IgD-negative memory B cell (primary cell): ENCODE measurements around the gene SORD. TPM values are rescaled to one million over a fixed set of nuclear protein-coding genes. Genes with fewer than 3 reads are reported as not detected.

Experiments used
- H3K27ac Mint-ChIP-seq, 3 donors: one replicate each; pipeline ENCODE4 v1.8.0; 2020 to 2022; ENCODE audit warnings: mild to moderate bottlenecking in 3 of 3, mixed read lengths in 3 of 3, moderate library complexity in 1 of 3
- H3K27me3 Mint-ChIP-seq: one replicate; pipeline ENCODE4 v1.8.0; 2021; ENCODE audit warnings: mixed read lengths
- H3K36me3 Mint-ChIP-seq: one replicate; pipeline ENCODE4 v1.8.0; 2020; ENCODE audit warnings: mild to moderate bottlenecking, mixed read lengths
- H3K4me1 Mint-ChIP-seq, 3 donors: one replicate each; pipeline ENCODE4 v1.8.0; 2020 to 2022; ENCODE audit warnings: mixed read lengths in 3 of 3, mild to moderate bottlenecking in 1 of 3
- H3K4me3 Mint-ChIP-seq, 4 donors: one replicate each; pipeline ENCODE4 v1.8.0; 2020 to 2022; ENCODE audit warnings: mild to moderate bottlenecking in 4 of 4, mixed read lengths in 4 of 4, moderate library complexity in 3 of 4
- H3K9me3 Mint-ChIP-seq, 3 donors: one replicate each; pipeline ENCODE4 v1.8.0; 2020 to 2021; ENCODE audit warnings: mixed read lengths in 3 of 3, mild to moderate bottlenecking in 1 of 3
- polyA plus RNA-seq: library from polyadenylated mRNA; unstranded; fragments of 300-500 nt; fragmentation: Illumina TruSeq; gene quantifications from one replicate; pipeline ENCODE4 v1.2.3, GENCODE V29; 2021

Gene SORD
- polyA plus RNA-seq, 1 donor from 2014 or later: 20.3 TPM

DNA sequence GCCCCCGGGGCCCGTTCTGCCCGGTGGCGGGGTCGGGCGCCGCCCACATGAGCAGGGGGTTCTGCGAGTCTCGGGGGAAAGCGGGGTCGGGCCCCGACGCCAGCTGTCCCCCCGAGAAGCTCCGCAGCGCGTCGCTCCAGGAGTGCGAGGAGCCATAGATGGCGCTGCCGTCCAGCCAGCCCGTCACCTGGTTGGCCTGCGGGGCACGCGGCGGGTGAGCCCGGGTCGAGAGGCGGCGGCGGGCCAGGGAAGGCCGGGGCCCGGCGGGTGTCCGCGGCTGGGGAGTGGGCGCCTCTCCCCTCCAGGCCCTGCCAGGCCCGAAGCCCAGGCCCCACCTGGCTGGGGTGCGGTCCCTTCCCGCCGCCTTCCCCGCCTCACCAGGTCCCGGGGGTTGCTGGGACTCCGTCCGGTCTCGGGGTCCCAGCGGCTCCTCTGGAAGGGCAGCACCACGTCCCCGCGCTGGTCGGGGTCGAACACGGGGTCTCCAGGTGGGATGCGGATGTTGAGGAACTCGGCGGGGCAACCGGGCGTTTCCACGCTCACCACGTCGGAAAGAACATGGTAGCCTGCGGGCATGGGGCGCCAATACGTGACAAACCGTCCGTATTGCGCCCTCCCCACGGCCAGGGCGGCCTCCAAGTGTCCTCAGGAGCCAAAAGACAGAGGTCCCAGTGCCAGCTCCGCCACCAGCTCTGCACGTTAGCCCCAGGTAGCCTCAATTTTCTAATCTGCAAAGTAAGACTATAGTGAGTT lies 88.6 kb downstream of the SORD start:
- H3K4me3 Mint-ChIP-seq: peak overlapping the region; percentile 30 to 91 (median 50)
- peaks cover 63% of the 10 kb centered on the region for H3K27me3 Mint-ChIP-seq
- H3K9me3 Mint-ChIP-seq: no peaks in the 10 kb centered on the region
- no peaks in the 10 kb centered on the region for H3K36me3 Mint-ChIP-seq
- H3K27ac Mint-ChIP-seq: peak overlapping the region in 1 of 3 donors; percentile 74
- H3K4me1 Mint-ChIP-seq: peaks cover 13 to 26% (median 14%) of the 10 kb centered on the region in 3 donors

DNA sequence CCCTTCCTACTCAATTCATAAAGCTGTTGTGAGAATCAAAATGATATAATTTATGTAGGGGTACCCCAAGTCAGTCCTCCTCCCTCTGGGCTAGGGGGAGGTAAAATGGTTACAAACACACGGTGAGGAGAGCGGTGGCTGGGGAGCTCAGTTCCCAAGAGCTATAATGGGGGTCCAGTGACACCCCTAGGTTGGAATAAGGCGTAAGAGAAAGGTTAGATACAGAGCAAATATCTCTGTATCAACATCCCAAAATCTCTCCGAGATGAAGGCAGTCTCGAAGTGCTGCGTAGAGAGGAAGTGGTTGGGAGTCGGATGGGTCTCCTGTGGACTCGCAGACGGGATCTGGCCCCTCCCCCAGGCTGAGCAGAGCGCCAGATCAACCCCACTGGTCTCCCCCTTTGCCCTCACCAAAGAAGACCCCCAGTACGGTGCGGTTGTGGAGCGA lies 89.2 kb downstream of the SORD start:
- H3K4me1 Mint-ChIP-seq: peaks cover 13 to 29% (median 15%) of the 10 kb centered on the region in 3 donors
- peak overlapping the region in 1 of 3 donors; percentile 74 for H3K27ac Mint-ChIP-seq
- H3K36me3 Mint-ChIP-seq: no peaks in the 10 kb centered on the region
- H3K4me3 Mint-ChIP-seq: peak overlapping the region; percentile 30 to 91 (median 58)
- peaks cover 66% of the 10 kb centered on the region for H3K27me3 Mint-ChIP-seq
- no peaks in the 10 kb centered on the region for H3K9me3 Mint-ChIP-seq

GRCh38 chr15:45112591-45113379 lies 89.8 kb downstream of the SORD start:
- no peak overlapping the region for H3K27ac Mint-ChIP-seq
- peaks cover 15 to 33% (median 17%) of the 10 kb centered on the region in 3 donors for H3K4me1 Mint-ChIP-seq
- H3K9me3 Mint-ChIP-seq: no peaks in the 10 kb centered on the region
- H3K36me3 Mint-ChIP-seq: no peaks in the 10 kb centered on the region
- peaks cover 72% of the 10 kb centered on the region for H3K27me3 Mint-ChIP-seq
- H3K4me3 Mint-ChIP-seq: peak overlapping the region; percentile 30 to 91 (median 60)

- Mint-ChIP-seq H3K4me3 (peak overlapping the region; percentile 20 to 82 (median 74)), H3K9me3 (no peaks in the 10 kb centered on the region), H3K27ac (peak overlapping the region in 1 of 3 donors; percentile 36), H3K4me1 (peaks cover 20 to 35% (median 20%) of the 10 kb centered on the region in 3 donors), H3K36me3 (no peaks in the 10 kb centered on the region), H3K27me3 (peaks cover 77% of the 10 kb centered on the region)
Measured at GRCh38 chr15:45113380-45113990, 90.5 kb downstream of the SORD start.

DNA sequence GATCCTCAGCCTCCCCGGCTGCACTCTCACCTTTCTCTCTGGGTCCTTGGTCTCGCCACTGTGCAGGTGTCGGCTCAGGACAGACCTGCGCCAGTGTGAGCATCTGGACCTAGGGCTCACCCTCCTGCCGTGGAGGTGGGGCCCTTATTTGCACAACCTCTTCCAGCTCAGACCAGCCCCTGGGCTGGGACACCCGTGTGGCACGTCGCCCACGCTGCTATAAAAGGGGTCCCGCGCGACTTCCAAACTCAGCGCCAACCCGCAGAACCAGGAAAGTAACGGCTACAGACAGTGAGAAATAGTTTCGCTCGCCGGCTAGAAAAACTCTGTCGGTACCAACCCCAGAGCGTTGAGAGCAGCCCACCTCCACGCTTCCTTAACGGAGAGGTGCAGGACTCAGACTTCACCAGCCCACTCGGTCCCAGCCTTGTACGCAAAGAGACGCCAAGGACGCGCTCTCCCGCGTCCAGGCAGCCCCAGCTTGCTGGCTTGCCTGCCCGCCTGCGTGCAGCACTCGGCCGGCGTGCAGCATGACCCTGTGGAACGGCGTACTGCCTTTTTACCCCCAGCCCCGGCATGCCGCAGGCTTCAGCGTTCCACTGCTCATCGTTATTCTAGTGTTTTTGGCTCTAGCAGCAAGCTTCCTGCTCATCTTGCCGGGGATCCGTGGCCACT lies 91.2 kb downstream of the SORD start, which contains the start of the genes DUOX2 and DUOXA2:
DUOX2 (minus strand) TSS at position 97 of the 675 bp plus-strand sequence. CDS start 761 bp downstream, outside the sequence.
DUOXA2 (plus strand) TSS at position 251 of the 675 bp plus-strand sequence; CDS start at position 531, 280 bp downstream.
- H3K4me3 Mint-ChIP-seq: peak within 1 kb of the TSS; percentile 60 to 82 (median 74)
- H3K27me3 Mint-ChIP-seq: peaks cover 73% of the 10 kb centered on the region
- peak within 1 kb of the TSS in 1 of 3 donors; percentile 36 for H3K27ac Mint-ChIP-seq
- peaks cover 20 to 35% (median 20%) of the 10 kb centered on the region in 3 donors for H3K4me1 Mint-ChIP-seq
- H3K9me3 Mint-ChIP-seq: no peaks in the 10 kb centered on the region
- H3K36me3 Mint-ChIP-seq: no peaks in the 10 kb centered on the region

DNA sequence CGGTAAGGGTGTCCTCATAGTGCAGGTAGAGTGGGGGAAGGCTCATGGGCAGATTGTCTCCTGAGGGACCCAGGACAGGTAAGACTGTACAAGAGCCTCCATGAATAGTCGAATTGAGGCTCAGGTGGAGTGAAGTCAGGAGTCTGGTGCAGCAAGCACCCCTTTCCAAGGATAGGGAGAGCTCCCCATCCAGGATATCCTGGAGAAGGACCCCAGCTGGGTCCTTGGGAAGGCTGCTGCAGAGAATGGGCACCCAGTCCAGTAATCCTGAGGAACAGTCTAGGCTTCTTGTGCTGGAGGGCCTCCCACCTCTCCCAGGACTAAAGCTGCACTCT lies 91.7 kb downstream of the SORD start:
- peak overlapping the region; percentile 60 to 82 (median 74) for H3K4me3 Mint-ChIP-seq

GRCh38 chr15:45115312-45115820 lies 92.4 kb downstream of the SORD start:
- Mint-ChIP-seq H3K4me1 (peaks cover 20 to 35% (median 20%) of the 10 kb centered on the region in 3 donors), H3K9me3 (no peaks in the 10 kb centered on the region), H3K27me3 (peaks cover 63% of the 10 kb centered on the region), H3K4me3 (peak overlapping the region in 2 of 4 donors; percentile 27 to 57), H3K27ac (no peak overlapping the region), H3K36me3 (no peaks in the 10 kb centered on the region)

More for the DNA sequence above, 91.7 kb downstream of the SORD start:
- Mint-ChIP-seq H3K27me3 (peaks cover 68% of the 10 kb centered on the region), H3K36me3 (no peaks in the 10 kb centered on the region), H3K27ac (no peak overlapping the region), H3K4me1 (peaks cover 20 to 35% (median 20%) of the 10 kb centered on the region in 3 donors), H3K9me3 (no peaks in the 10 kb centered on the region)

- H3K4me1 Mint-ChIP-seq: peaks cover 20 to 35% (median 24%) of the 10 kb centered on the region in 3 donors
- H3K27me3 Mint-ChIP-seq: peaks cover 65% of the 10 kb centered on the region
- H3K27ac Mint-ChIP-seq: no peak overlapping the region
- peak overlapping the region in 3 of 4 donors; percentile 52 to 84 (median 52) for H3K4me3 Mint-ChIP-seq
- H3K36me3 Mint-ChIP-seq: no peaks in the 10 kb centered on the region
- H3K9me3 Mint-ChIP-seq: no peaks in the 10 kb centered on the region
Measured at GRCh38 chr15:45116006-45116481, 93.0 kb downstream of the SORD start.

GRCh38 chr15:45116482-45117307 lies 93.7 kb downstream of the SORD start:
- H3K27me3 Mint-ChIP-seq: peaks cover 65% of the 10 kb centered on the region
- H3K4me3 Mint-ChIP-seq: peak overlapping the region; percentile 52 to 84 (median 76)
- H3K9me3 Mint-ChIP-seq: no peaks in the 10 kb centered on the region
- H3K27ac Mint-ChIP-seq: no peak overlapping the region
- peaks cover 20 to 35% (median 24%) of the 10 kb centered on the region in 3 donors for H3K4me1 Mint-ChIP-seq
- no peaks in the 10 kb centered on the region for H3K36me3 Mint-ChIP-seq

DNA sequence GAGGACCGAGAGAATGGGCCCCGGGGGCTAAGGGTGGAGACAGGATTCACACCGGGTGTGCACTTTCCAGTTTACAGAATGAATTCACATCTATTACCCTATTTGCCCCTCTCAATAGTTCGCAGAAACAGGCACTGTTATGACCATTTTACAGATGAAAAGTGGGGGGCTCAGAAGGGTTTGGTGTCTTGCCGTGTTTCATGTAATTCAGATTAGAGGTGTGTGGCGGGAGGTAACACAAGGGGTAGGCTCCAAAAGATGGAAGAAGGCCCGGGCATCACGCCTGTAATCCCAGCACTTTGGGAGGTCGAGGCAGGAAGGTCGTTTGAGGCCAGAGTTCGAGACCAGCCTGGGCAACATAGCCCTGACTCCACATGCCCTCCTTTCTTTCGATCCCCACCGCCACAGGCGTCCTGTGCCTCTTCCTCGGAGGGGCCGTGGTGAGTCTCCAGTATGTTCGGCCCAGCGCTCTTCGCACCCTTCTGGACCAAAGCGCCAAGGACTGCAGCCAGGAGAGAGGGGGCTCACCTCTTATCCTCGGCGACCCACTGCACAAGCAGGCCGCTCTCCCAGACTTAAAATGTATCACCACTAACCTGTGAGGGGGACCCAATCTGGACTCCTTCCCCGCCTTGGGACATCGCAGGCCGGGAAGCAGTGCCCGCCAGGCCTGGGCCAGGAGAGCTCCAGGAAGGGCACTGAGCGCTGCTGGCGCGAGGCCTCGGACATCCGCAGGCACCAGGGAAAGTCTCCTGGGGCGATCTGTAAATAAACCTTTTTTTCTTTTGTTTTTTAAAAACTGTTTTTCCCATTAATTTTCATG lies 94.5 kb downstream of the SORD start:
- peak overlapping the region in 2 of 3 donors; percentile 9 to 24 for H3K27ac Mint-ChIP-seq
- H3K4me1 Mint-ChIP-seq: peaks cover 19 to 29% (median 20%) of the 10 kb centered on the region in 3 donors
- no peaks in the 10 kb centered on the region for H3K36me3 Mint-ChIP-seq
- H3K27me3 Mint-ChIP-seq: peaks cover 62% of the 10 kb centered on the region
- no peaks in the 10 kb centered on the region for H3K9me3 Mint-ChIP-seq
- peak overlapping the region; percentile 26 to 85 (median 77) for H3K4me3 Mint-ChIP-seq

- Mint-ChIP-seq H3K9me3 (no peaks in the 10 kb centered on the region), H3K27me3 (peaks cover 63% of the 10 kb centered on the region), H3K4me1 (peaks cover 19 to 28% (median 20%) of the 10 kb centered on the region in 3 donors), H3K36me3 (no peaks in the 10 kb centered on the region), H3K4me3 (peak overlapping the region; percentile 26 to 85 (median 74)), H3K27ac (peak overlapping the region in 1 of 3 donors; percentile 9)
Measured at GRCh38 chr15:45118131-45118588, 95.2 kb downstream of the SORD start.

DNA sequence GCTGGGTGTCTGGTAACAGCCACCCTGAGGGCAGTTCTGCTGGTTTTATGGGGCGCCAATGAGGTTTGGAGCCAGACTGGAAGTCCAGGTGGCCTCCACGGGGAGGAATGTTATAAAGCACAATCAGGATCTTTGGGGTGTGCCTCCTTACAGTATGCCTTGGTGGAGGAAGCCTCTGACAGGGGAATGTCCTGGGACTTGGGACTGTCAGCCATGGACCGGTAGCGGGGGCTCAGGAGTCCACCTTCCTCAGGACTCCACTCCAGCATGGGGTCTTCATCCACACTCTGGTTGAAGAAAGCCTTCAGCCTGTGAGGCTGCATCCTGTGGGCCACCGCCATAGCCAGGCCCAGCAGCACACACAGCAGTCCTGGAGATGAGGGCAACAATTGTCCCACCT lies 96.0 kb downstream of the SORD start:
- H3K4me3 Mint-ChIP-seq: no peak overlapping the region
- no peak overlapping the region for H3K27ac Mint-ChIP-seq
- H3K9me3 Mint-ChIP-seq: no peaks in the 10 kb centered on the region
- H3K27me3 Mint-ChIP-seq: peaks cover 54% of the 10 kb centered on the region
- peaks cover 14 to 20% (median 17%) of the 10 kb centered on the region in 3 donors for H3K4me1 Mint-ChIP-seq
- no peaks in the 10 kb centered on the region for H3K36me3 Mint-ChIP-seq
